ENCODE measurements around the gene ZNF487. TPM values are rescaled to one million over a fixed set of nuclear protein-coding genes. Genes with fewer than 3 reads are reported as not detected.

Gene ZNF487
- total and polyA plus RNA-seq, 10 of the 15 experiments (the other 5 are each of a cell fraction or from before 2014, with no cell fraction given) = 0.74 to 2.1 (median 1.1) TPM

GRCh38 chr10:43436291-43437140 is at the start of gene ZNF487 (continued):
- TF ChIP-seq CHD4 (IDR thresholded peaks at IDR 0.05) (no peak), CREM (IDR thresholded peaks at IDR 0.05; ENCODE audit: low read depth) (peak; percentile 83), EP300 (IDR thresholded peaks at IDR 0.05; ENCODE audit: borderline replicate concordance in 1 of 2, control insufficient read depth in 1 of 2, low read depth in 2 of 2, low read length in 2 of 2) (peak in 1 of 2 experiments; percentile 32; a peak in 1 of 4 replicates), ZNF24 (IDR thresholded peaks at IDR 0.05) (no peak), NR2C1 (IDR thresholded peaks at IDR 0.05) (no peak), CREB1 (IDR thresholded peaks at IDR 0.05; ENCODE audit: low read depth) (peak; percentile 95), SMARCA5 (IDR thresholded peaks at IDR 0.05) (peak; percentile 93), IRF4 (IDR thresholded peaks at IDR 0.05; ENCODE audit: low read depth, low read length) (no peak), YY1 (IDR thresholded peaks at IDR 0.05; ENCODE audit: low read depth, low read length) (peak; percentile 91), SMC3 (IDR thresholded peaks at IDR 0.05; ENCODE audit: borderline replicate concordance, low read length) (no peak; the same call in 1 of the 2 replicates), POLR2AphosphoS2 (IDR thresholded peaks at IDR 0.05; ENCODE audit: low read depth, low read length) (peak; percentile 61; the same call in 1 of the 2 replicates), CHD2 (IDR thresholded peaks at IDR 0.05; ENCODE audit: borderline replicate concordance, low read depth, low read length) (no peak), SRF (IDR thresholded peaks at IDR 0.05; ENCODE audit: low read depth in 2 of 2, low read length in 2 of 2) (no peak), ESRRA (IDR thresholded peaks at IDR 0.05; ENCODE audit: low read length) (no peak; the same call in 1 of the 2 replicates), SUZ12 (IDR thresholded peaks at IDR 0.05; ENCODE audit: unreplicated experiment) (no peak), PAX8 (IDR thresholded peaks at IDR 0.05) (no peak), CBFB (IDR thresholded peaks at IDR 0.05; ENCODE audit: low read depth) (no peak)
- TF ChIP-seq, protein P1, sequence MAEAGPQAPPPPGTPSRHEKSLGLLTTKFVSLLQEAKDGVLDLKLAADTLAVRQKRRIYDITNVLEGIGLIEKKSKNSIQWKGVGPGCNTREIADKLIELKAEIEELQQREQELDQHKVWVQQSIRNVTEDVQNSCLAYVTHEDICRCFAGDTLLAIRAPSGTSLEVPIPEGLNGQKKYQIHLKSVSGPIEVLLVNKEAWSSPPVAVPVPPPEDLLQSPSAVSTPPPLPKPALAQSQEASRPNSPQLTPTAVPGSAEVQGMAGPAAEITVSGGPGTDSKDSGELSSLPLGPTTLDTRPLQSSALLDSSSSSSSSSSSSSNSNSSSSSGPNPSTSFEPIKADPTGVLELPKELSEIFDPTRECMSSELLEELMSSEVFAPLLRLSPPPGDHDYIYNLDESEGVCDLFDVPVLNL (IDR thresholded peaks at IDR 0.05; ENCODE audit: low read depth, low read length) = no peak
- TF ChIP-seq, protein P2, sequence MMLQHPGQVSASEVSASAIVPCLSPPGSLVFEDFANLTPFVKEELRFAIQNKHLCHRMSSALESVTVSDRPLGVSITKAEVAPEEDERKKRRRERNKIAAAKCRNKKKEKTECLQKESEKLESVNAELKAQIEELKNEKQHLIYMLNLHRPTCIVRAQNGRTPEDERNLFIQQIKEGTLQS (IDR thresholded peaks at IDR 0.05; ENCODE audit: borderline replicate concordance, extremely low read depth, low read depth, low read length) = no peak
- TF ChIP-seq, protein P3, sequence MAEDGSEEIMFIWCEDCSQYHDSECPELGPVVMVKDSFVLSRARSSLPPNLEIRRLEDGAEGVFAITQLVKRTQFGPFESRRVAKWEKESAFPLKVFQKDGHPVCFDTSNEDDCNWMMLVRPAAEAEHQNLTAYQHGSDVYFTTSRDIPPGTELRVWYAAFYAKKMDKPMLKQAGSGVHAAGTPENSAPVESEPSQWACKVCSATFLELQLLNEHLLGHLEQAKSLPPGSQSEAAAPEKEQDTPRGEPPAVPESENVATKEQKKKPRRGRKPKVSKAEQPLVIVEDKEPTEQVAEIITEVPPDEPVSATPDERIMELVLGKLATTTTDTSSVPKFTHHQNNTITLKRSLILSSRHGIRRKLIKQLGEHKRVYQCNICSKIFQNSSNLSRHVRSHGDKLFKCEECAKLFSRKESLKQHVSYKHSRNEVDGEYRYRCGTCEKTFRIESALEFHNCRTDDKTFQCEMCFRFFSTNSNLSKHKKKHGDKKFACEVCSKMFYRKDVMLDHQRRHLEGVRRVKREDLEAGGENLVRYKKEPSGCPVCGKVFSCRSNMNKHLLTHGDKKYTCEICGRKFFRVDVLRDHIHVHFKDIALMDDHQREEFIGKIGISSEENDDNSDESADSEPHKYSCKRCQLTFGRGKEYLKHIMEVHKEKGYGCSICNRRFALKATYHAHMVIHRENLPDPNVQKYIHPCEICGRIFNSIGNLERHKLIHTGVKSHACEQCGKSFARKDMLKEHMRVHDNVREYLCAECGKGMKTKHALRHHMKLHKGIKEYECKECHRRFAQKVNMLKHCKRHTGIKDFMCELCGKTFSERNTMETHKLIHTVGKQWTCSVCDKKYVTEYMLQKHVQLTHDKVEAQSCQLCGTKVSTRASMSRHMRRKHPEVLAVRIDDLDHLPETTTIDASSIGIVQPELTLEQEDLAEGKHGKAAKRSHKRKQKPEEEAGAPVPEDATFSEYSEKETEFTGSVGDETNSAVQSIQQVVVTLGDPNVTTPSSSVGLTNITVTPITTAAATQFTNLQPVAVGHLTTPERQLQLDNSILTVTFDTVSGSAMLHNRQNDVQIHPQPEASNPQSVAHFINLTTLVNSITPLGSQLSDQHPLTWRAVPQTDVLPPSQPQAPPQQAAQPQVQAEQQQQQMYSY (CRISPR knock-in tag; IDR thresholded peaks at IDR 0.05) = no peak
- TF ChIP-seq, protein P4, sequence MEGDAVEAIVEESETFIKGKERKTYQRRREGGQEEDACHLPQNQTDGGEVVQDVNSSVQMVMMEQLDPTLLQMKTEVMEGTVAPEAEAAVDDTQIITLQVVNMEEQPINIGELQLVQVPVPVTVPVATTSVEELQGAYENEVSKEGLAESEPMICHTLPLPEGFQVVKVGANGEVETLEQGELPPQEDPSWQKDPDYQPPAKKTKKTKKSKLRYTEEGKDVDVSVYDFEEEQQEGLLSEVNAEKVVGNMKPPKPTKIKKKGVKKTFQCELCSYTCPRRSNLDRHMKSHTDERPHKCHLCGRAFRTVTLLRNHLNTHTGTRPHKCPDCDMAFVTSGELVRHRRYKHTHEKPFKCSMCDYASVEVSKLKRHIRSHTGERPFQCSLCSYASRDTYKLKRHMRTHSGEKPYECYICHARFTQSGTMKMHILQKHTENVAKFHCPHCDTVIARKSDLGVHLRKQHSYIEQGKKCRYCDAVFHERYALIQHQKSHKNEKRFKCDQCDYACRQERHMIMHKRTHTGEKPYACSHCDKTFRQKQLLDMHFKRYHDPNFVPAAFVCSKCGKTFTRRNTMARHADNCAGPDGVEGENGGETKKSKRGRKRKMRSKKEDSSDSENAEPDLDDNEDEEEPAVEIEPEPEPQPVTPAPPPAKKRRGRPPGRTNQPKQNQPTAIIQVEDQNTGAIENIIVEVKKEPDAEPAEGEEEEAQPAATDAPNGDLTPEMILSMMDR (IDR thresholded peaks at IDR 0.05 in 2 of 3, conservative IDR thresholded peaks at IDR 0.05 in 1 of 3; ENCODE audit: control insufficient read depth in 2 of 3, extremely low read depth in 1 of 3, insufficient read depth in 1 of 3, low read depth in 3 of 3, low read length in 3 of 3) = peak in 2 of 3 experiments; percentile 22 to 58; a peak in 3 of 6 replicates
- TF ChIP-seq, protein P5, sequence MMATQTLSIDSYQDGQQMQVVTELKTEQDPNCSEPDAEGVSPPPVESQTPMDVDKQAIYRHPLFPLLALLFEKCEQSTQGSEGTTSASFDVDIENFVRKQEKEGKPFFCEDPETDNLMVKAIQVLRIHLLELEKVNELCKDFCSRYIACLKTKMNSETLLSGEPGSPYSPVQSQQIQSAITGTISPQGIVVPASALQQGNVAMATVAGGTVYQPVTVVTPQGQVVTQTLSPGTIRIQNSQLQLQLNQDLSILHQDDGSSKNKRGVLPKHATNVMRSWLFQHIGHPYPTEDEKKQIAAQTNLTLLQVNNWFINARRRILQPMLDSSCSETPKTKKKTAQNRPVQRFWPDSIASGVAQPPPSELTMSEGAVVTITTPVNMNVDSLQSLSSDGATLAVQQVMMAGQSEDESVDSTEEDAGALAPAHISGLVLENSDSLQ (IDR thresholded peaks at IDR 0.05) = peak; percentile 43; the same call in 1 of the 2 replicates

Data from GM12878 (cell line).